Measurements from ENCODE around the gene MTERF2.

Gene MTERF2

DNA sequence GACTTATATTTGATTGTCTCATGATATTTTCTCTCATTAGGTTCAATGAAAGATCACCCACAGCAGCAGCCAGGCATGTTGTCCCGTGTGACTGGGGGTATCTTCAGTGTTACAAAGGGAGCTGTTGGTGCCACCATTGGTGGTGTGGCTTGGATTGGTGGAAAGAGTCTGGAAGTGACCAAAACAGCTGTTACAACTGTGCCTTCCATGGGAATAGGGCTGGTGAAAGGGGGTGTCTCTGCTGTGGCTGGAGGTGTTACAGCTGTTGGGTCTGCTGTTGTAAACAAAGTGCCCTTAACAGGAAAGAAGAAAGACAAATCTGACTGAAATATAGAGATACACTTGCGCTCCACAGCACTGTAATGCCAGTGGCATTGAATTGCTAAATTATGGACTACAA is 15.9 kb downstream of the MTERF2 start:
- peaks cover 19% of the 10 kb centered on the region for H3K4me1 ChIP-seq (ENCODE audit: insufficient read depth, low read length)
- H3K4me3 ChIP-seq (ENCODE audit: low read depth in 1 of 2, low read length in 2 of 2) = no peak overlapping the region
- no peaks in the 10 kb centered on the region for H3K9me3 ChIP-seq (ENCODE audit: low read length)

DNA sequence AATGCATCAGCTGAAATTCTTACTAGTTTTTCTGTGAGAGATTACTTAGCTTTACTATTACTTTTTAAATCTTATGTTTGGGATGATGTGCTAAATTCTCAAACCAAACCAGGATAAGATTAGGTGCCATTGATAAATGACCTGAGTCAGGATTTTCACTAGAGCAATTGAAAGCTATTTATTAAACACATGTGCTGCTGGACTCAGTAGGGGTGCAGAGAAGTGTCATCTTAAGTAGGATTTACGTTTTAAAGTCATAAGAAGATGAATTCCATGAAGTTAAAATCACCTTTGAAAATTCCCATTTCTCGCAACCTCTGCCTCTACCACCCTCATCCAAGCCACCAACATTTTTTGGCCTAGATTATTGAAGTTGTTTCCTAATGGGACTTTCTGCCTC is 22.4 kb downstream of the MTERF2 start:
- Histone ChIP-seq H3K4me1 (ENCODE audit: insufficient read depth, low read length) (peaks cover 22% of the 10 kb centered on the region), H3K4me3 (ENCODE audit: low read depth in 1 of 2, low read length in 2 of 2) (no peak overlapping the region), H3K9ac (ENCODE audit: low read length) (no peak overlapping the region), H3K9me3 (ENCODE audit: low read length) (no peaks in the 10 kb centered on the region), H3K36me3 (ENCODE audit: insufficient read depth, low read length) (peaks cover 14% of the 10 kb centered on the region), H3K27ac (ENCODE audit: low read depth, low read length) (no peak overlapping the region), H3K27me3 (ENCODE audit: control insufficient read depth in 1 of 2, insufficient read depth in 2 of 2, low read length in 2 of 2) (no peaks in the 10 kb centered on the region)

More for the DNA sequence above, 15.9 kb downstream of the MTERF2 start:
- no peak overlapping the region for H3K9ac ChIP-seq (ENCODE audit: low read length)
- no peak overlapping the region for H3K27ac ChIP-seq (ENCODE audit: low read depth, low read length)
- H3K27me3 ChIP-seq (ENCODE audit: control insufficient read depth in 1 of 2, insufficient read depth in 2 of 2, low read length in 2 of 2) = no peaks in the 10 kb centered on the region
- H3K36me3 ChIP-seq (ENCODE audit: insufficient read depth, low read length) = peaks cover 39% of the 10 kb centered on the region

DNA sequence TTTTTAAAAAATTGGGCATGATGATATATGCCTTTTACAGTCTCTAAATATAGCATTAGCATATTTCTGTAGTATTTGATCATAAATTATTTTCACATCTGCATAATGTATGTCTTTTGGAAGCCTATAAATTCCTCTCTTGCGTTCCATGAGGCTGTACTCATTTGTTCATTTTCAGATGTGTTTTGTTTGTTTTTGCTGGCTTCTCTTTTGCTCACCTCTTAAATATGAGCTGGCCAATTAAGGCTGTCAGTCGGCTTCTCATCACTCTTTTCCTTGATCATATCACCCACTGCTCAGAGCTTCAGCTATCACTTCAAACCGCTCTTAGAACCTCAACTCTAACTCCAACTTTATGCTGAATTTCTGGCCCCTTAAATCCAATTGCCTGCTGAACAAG is 24.7 kb downstream of the MTERF2 start:
- H3K27ac ChIP-seq (ENCODE audit: low read depth, low read length) = no peak overlapping the region
- H3K9ac ChIP-seq (ENCODE audit: low read length) = no peak overlapping the region
- H3K27me3 ChIP-seq (ENCODE audit: control insufficient read depth in 1 of 2, insufficient read depth in 2 of 2, low read length in 2 of 2) = no peaks in the 10 kb centered on the region
- no peak overlapping the region for H3K4me3 ChIP-seq (ENCODE audit: low read depth in 1 of 2, low read length in 2 of 2)
- H3K4me1 ChIP-seq (ENCODE audit: insufficient read depth, low read length) = peaks cover 35% of the 10 kb centered on the region
- no peaks in the 10 kb centered on the region for H3K9me3 ChIP-seq (ENCODE audit: low read length)
- peaks cover 1% of the 10 kb centered on the region for H3K36me3 ChIP-seq (ENCODE audit: insufficient read depth, low read length)

DNA sequence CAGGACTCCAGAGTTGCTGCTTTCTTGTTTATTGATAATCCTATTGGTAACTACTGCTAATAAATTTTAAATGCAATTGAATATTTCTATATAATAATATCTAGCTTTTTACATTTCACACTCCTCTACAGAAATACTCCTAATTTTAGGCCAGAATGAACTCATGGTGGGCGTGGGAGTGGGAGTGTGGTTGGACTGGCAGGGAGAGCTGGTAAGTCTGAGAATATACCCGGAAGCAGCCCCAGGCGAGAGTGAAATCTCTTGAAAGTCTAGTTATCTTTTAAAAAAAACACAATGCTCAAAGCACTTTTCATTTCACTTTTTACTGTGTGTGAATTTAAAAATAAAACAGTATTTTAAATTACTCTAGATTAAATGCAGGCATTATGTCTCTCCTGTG is 26.5 kb downstream of the MTERF2 start:
- Histone ChIP-seq H3K9ac (ENCODE audit: low read length) (no peak overlapping the region), H3K36me3 (ENCODE audit: insufficient read depth, low read length) (no peaks in the 10 kb centered on the region), H3K4me1 (ENCODE audit: insufficient read depth, low read length) (peaks cover 35% of the 10 kb centered on the region), H3K4me3 (ENCODE audit: low read depth in 1 of 2, low read length in 2 of 2) (no peak overlapping the region), H3K27ac (ENCODE audit: low read depth, low read length) (no peak overlapping the region), H3K9me3 (ENCODE audit: low read length) (no peaks in the 10 kb centered on the region), H3K27me3 (ENCODE audit: control insufficient read depth in 1 of 2, insufficient read depth in 2 of 2, low read length in 2 of 2) (no peaks in the 10 kb centered on the region)

DNA sequence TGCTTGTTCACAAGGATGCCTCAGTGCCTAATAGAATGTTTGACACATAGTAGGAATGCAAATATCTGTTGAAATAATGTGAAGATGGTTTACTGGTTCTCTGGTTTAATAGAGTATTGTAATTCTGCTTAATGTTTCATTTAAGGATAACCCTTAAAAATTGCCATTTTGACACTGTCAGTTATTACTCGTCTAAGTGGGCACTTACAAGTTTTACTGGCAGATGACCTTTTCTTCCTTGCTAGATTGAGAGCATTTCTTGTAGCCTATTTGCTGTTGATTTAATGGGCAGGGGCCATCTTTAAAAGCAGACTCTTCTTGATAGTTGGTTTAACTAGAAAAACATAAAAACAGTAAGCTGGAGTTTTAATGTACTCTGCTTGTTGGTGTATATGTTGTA is 29.4 kb downstream of the MTERF2 start:
- no peaks in the 10 kb centered on the region for H3K36me3 ChIP-seq (ENCODE audit: insufficient read depth, low read length)
- H3K27me3 ChIP-seq (ENCODE audit: control insufficient read depth in 1 of 2, insufficient read depth in 2 of 2, low read length in 2 of 2) = no peaks in the 10 kb centered on the region
- peak overlapping the region; percentile 32 for H3K9ac ChIP-seq (ENCODE audit: low read length)
- H3K4me1 ChIP-seq (ENCODE audit: insufficient read depth, low read length) = peaks cover 36% of the 10 kb centered on the region
- H3K9me3 ChIP-seq (ENCODE audit: low read length) = no peaks in the 10 kb centered on the region
- H3K27ac ChIP-seq (ENCODE audit: low read depth, low read length) = peak overlapping the region; percentile 15
- peak overlapping the region in 1 of 2 donors; percentile 78 for H3K4me3 ChIP-seq (ENCODE audit: low read depth in 1 of 2, low read length in 2 of 2)

DNA sequence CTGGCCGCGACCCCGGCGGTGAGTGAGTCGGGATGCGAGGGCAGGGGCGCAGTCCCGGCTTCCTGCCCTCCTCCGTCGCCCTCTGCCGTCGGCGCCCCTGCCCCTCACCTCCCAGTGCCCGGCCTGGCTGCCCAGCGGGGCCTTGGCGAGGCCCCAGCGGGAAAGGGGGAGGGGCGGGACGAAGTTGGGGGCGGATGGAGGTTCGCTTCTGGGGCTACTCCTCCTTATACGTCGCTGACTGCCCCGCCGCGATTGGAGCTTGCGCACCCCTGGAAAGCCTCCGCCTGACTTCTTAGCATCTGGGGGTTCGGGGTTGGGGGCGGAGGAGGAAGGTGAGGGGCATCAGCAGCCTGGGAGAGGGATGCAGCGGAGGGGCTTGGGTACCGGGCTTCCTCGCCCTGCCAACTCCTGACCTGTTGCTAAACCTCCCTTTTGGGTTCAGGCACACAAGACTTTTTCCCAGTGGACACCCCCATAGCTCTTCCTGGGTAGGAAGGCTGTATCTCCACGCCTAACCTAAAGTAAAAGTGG is 30.8 kb downstream of the MTERF2 start:
- Histone ChIP-seq H3K27me3 (ENCODE audit: control insufficient read depth in 1 of 2, insufficient read depth in 2 of 2, low read length in 2 of 2) (no peaks in the 10 kb centered on the region), H3K36me3 (ENCODE audit: insufficient read depth, low read length) (no peaks in the 10 kb centered on the region), H3K4me1 (ENCODE audit: insufficient read depth, low read length) (peaks cover 25% of the 10 kb centered on the region), H3K9me3 (ENCODE audit: low read length) (no peaks in the 10 kb centered on the region), H3K4me3 (ENCODE audit: low read depth in 1 of 2, low read length in 2 of 2) (peak overlapping the region; percentile 78 to 97), H3K9ac (ENCODE audit: low read length) (peak overlapping the region; percentile 32), H3K27ac (ENCODE audit: low read depth, low read length) (peak overlapping the region; percentile 95)

DNA sequence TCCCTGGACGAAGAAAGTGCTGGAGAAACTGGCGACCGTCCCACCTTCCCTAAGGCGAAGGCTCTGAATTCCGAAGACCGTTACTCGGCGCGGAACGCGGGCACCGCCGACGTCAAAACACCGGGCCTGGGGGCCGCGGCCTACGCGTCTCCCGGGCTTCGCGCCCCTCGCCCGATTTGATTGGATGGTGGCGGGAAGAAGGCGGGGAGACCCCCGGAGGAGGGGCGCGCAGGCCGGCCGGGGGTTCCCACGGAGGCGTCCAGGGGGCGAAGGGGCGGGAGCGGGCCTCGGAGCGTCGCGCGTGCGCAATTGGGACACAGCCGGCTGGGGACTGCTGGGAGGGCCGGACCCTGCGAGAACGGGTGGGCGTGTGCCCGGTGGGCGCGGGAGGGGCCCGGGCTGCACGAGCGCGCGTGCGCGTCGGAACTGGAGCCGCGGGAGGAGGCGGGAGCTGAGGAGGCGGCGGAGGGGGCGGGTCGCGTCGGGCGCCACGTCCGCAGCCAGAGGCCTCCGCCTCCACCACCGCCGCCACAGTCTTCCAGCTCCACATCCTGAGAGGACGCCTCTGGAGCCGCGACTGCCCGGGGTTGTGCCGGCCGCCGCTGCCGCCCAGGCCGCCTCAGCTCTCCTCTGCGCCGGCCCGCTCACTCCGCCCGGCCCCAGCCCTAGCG is 31.4 kb downstream of the MTERF2 start, which contains the start of gene TMEM263:
Gene TMEM263 (plus strand): TSS at position 531 of the 671 bp plus-strand sequence. CDS start 11,210 bp downstream, outside the sequence.
- H3K36me3 ChIP-seq (ENCODE audit: insufficient read depth, low read length) = no peaks in the 10 kb centered on the region
- peak within 1 kb of the TSS; percentile 47 for H3K9ac ChIP-seq (ENCODE audit: low read length)
- H3K4me3 ChIP-seq (ENCODE audit: low read depth in 1 of 2, low read length in 2 of 2) = peak within 1 kb of the TSS; percentile 78 to 97
- peaks cover 24% of the 10 kb centered on the region for H3K4me1 ChIP-seq (ENCODE audit: insufficient read depth, low read length)
- no peaks in the 10 kb centered on the region for H3K27me3 ChIP-seq (ENCODE audit: control insufficient read depth in 1 of 2, insufficient read depth in 2 of 2, low read length in 2 of 2)
- no peaks in the 10 kb centered on the region for H3K9me3 ChIP-seq (ENCODE audit: low read length)
- peak within 1 kb of the TSS; percentile 95 for H3K27ac ChIP-seq (ENCODE audit: low read depth, low read length)

DNA sequence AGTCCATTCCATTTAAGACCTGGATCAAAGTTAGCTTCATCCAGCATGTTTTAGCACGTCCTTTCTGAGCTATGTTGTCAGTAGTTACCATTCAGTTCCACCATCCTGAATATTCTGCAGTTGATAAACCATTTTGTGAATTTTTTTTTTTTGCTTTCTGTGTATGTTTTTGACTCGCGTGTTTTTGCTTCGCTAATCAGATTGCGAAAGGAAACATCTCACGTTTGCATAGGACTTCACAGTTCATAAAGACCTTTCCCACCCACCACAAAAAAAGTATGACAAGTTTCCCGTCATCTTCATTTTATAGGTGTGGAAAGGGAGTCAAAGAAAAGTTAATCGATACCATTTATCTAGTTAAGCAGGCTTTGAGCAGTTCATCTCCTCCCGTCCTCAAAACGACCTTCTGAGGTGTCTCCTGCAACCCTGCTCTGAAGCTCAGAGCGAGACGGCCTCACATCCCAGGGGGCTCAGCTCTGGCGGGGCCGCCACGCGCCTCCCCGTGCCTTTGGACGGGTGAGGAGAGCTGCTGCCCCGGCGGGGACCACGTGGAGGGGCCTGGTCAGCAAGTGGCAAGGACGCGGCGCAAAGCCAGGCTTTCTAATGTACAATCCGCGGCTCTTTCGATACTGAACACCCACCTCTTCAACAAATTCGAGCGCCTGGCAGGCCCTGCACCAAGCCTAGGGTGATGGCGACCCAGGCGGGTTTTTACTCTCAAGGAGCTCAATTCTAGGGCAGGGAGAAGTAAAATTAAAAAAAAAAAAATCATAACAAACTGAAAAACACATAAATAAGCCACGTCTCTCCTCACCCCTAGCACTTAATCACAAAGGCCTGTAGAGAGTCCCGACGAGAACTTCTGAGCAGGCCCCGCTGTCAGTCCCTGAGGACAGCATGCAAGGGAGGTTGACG is 32.2 kb downstream of the MTERF2 start:
- peak overlapping the region; percentile 60 to 97 for H3K4me3 ChIP-seq (ENCODE audit: low read depth in 1 of 2, low read length in 2 of 2)
- H3K9ac ChIP-seq (ENCODE audit: low read length) = peak overlapping the region; percentile 47
- no peaks in the 10 kb centered on the region for H3K9me3 ChIP-seq (ENCODE audit: low read length)
- no peaks in the 10 kb centered on the region for H3K36me3 ChIP-seq (ENCODE audit: insufficient read depth, low read length)
- H3K27ac ChIP-seq (ENCODE audit: low read depth, low read length) = peak overlapping the region; percentile 95
- H3K4me1 ChIP-seq (ENCODE audit: insufficient read depth, low read length) = peaks cover 24% of the 10 kb centered on the region
- no peaks in the 10 kb centered on the region for H3K27me3 ChIP-seq (ENCODE audit: control insufficient read depth in 1 of 2, insufficient read depth in 2 of 2, low read length in 2 of 2)

DNA sequence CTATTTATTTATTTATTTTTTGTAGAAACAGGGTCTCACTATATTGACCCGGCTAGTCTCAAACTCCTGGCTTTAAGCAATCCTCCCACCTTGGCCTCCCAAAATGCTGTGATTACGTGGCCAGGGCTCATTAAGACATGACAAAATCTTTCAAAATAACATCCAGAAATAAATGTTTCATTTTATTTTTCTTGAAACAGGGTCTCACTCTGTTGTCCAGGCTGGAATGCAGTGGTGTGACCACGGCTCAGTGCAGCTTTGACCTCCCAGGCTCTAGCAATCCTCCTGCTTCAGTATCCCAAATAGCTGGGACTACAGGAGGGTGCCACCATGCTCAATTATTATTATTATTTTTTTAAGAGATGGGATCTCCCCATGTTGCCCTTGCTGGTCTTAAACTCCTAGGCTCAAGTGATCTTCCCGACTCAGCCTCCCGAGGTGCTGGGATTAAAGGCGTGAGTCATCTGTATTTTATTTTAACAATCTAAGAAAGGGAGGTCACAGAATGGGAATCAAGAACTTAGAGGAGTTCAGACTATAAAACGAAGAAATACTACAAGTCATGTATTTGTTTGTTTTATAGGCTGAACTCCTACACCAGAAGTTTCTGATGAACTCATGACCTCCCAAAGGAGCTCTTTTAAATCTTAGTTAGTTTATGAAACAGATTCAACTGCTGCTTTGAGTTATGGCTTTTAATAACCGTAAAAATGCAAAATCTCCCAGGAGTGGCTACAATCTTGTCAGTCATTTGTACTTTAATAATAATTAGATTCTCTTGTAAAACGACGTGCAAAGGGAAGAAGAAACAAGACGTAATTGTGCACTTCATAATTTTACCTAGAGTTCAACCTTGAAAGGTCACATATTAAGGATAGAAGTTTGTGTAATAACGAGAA is 33.3 kb downstream of the MTERF2 start:
- H3K27me3 ChIP-seq (ENCODE audit: control insufficient read depth in 1 of 2, insufficient read depth in 2 of 2, low read length in 2 of 2) = no peaks in the 10 kb centered on the region
- H3K4me1 ChIP-seq (ENCODE audit: insufficient read depth, low read length) = peaks cover 20% of the 10 kb centered on the region
- no peak overlapping the region for H3K27ac ChIP-seq (ENCODE audit: low read depth, low read length)
- no peak overlapping the region for H3K4me3 ChIP-seq (ENCODE audit: low read depth in 1 of 2, low read length in 2 of 2)
- no peaks in the 10 kb centered on the region for H3K9me3 ChIP-seq (ENCODE audit: low read length)
- H3K36me3 ChIP-seq (ENCODE audit: insufficient read depth, low read length) = no peaks in the 10 kb centered on the region
- no peak overlapping the region for H3K9ac ChIP-seq (ENCODE audit: low read length)

DNA sequence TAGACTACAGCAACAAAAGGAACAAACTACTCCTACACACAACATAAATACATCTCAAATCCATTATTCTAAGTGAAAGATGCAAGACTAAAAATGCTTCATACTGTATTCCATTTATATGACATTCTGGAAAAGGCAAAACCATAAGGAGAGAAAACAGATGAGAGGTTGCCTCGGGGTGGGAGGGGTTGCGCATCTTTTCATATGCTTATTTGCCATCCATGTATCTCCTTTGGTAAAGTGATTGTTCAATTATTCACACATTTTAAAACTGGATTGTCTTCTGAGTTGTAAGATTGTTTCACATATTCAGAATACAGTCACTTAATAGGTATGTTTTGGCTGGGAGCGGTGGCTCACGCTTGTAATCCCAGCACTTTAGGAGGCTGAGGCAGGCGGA is 36.4 kb downstream of the MTERF2 start:
- no peak overlapping the region for H3K27ac ChIP-seq (ENCODE audit: low read depth, low read length)
- no peak overlapping the region for H3K9ac ChIP-seq (ENCODE audit: low read length)
- H3K27me3 ChIP-seq (ENCODE audit: control insufficient read depth in 1 of 2, insufficient read depth in 2 of 2, low read length in 2 of 2) = no peaks in the 10 kb centered on the region
- no peaks in the 10 kb centered on the region for H3K9me3 ChIP-seq (ENCODE audit: low read length)
- H3K36me3 ChIP-seq (ENCODE audit: insufficient read depth, low read length) = no peaks in the 10 kb centered on the region
- H3K4me3 ChIP-seq (ENCODE audit: low read depth in 1 of 2, low read length in 2 of 2) = no peak overlapping the region
- peaks cover 11% of the 10 kb centered on the region for H3K4me1 ChIP-seq (ENCODE audit: insufficient read depth, low read length)

DNA sequence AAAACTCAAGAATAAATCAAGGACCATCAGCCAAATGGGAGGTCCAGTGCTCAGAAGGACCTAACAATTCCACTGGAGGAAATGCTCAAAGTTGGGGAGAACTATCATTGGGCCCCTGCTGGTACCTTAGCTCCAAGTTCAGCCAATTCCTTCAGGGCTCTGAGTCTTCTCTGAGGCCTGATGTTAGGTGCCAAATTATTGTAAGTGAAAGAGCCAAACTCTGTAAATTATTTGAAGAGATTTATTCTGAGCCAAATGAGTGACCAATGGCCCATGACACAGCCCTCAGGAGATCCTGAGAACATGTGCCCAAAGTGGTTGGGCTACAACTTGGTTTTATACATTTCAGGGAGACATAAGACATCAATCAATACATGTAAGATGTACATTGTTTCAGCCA is 39.5 kb downstream of the MTERF2 start:
- Histone ChIP-seq H3K27ac (ENCODE audit: low read depth, low read length) (no peak overlapping the region), H3K36me3 (ENCODE audit: insufficient read depth, low read length) (no peaks in the 10 kb centered on the region), H3K9ac (ENCODE audit: low read length) (no peak overlapping the region)

More for the DNA sequence above, 39.5 kb downstream of the MTERF2 start:
- Histone ChIP-seq H3K27me3 (ENCODE audit: control insufficient read depth in 1 of 2, insufficient read depth in 2 of 2, low read length in 2 of 2) (no peaks in the 10 kb centered on the region), H3K4me3 (ENCODE audit: low read depth in 1 of 2, low read length in 2 of 2) (no peak overlapping the region), H3K4me1 (ENCODE audit: insufficient read depth, low read length) (no peaks in the 10 kb centered on the region), H3K9me3 (ENCODE audit: low read length) (no peaks in the 10 kb centered on the region)
